GM12878 (cell line): ENCODE measurements around the gene CALHM1. TPM values are rescaled to one million over a fixed set of nuclear protein-coding genes. Genes with fewer than 3 reads are reported as not detected.

ENCODE experiments used
- ATAC-seq: fragments of 200-7000 bp; cut with Tn5 transposase; 3 replicates; pipeline ENCODE4 v1.9.1; 2020; ENCODE audit warnings: mild to moderate bottlenecking, moderate library complexity
- BruUV-seq: library from RNA; stranded (reverse); fragments of 400-500 nt; replicated peaks from 2 replicates; lab custom pipeline; 2021; lab: Mats Ljungman, UMichigan
- CTCF ChIA-PET: fragments of 300-600 bp; sonication (Branson Sonifier 250); formaldehyde crosslinking; extraction: SDS; loops from one replicate; lab custom pipeline; 2021; ENCODE audit warnings: inconsistent platforms; lab: Yijun Ruan, JAX
- POLR2A ChIA-PET: fragments of 350-600 bp; formaldehyde crosslinking; extraction: SDS; loops from one replicate; lab custom pipeline; 2021; ENCODE audit warnings: inconsistent platforms; lab: Charles Lee
- RAD21 ChIA-PET: fragments of 300-600 bp; sonication (Branson Sonifier 250); formaldehyde crosslinking; loops from one replicate; lab custom pipeline; 2023; ENCODE audit warnings: antibody characterized with exemption; ENCODE audit not compliant: unreplicated experiment; lab: Charles Lee
- SMC1A ChIA-PET: fragments of 300-600 bp; sonication (Branson Sonifier 250); formaldehyde crosslinking; loops from one replicate; lab custom pipeline; 2023; ENCODE audit not compliant: unreplicated experiment, uncharacterized antibody; lab: Charles Lee
- DNase-seq: peaks from one replicate; pipeline ENCODE4 v3.0.0-alpha.2; 2011; ENCODE audit warnings: low read depth, low spot score
- FAIRE-seq: peaks from 3 replicates; lab custom pipeline; 2011; peaks lifted over from hg19 to GRCh38; lab: Jason Lieb, UNC
- H2AFZ ChIP-seq: 2 replicates; pipeline ENCODE4 v1.6.0; 2011; ENCODE audit warnings: low read depth, low read length, control low read depth; ENCODE audit not compliant: control insufficient read depth
- H3K27ac ChIP-seq: 2 replicates; pipeline ENCODE4 v1.5.1; 2011; ENCODE audit warnings: control low read depth; ENCODE audit not compliant: control insufficient read depth, insufficient read depth
- H3K27me3 ChIP-seq, 2 experiments: replicated peaks in 1 of 2; 2 replicates each; pipeline versions ENCODE4 v1.6.0 to v1.6.1; 2011; ENCODE audit warnings: low read length in 1 of 2; ENCODE audit not compliant: control insufficient read depth in 2 of 2, insufficient read depth in 2 of 2
- H3K36me3 ChIP-seq, 2 experiments: 2 replicates each; pipeline ENCODE4 v1.5.1; 2011; ENCODE audit warnings: low read length in 1 of 2; ENCODE audit not compliant: control insufficient read depth in 2 of 2, insufficient read depth in 2 of 2
- H3K4me1 ChIP-seq: 2 replicates; pipeline ENCODE4 v1.6.1; 2011; ENCODE audit warnings: mild to moderate bottlenecking, low read length, moderate library complexity, mixed read lengths; ENCODE audit not compliant: control insufficient read depth, insufficient read depth
- H3K4me2 ChIP-seq: 2 replicates; pipeline ENCODE4 v1.6.0; 2011; ENCODE audit warnings: control low read depth; ENCODE audit not compliant: control insufficient read depth, insufficient read depth
- H3K4me3 ChIP-seq: fragments of 200-600 bp; sonication (generic); 2 replicates; pipeline ENCODE4 v1.5.1; 2016
- H3K79me2 ChIP-seq: 2 replicates; pipeline ENCODE4 v1.6.0; 2011; ENCODE audit warnings: low read length; ENCODE audit not compliant: control insufficient read depth, insufficient read depth
- H3K9ac ChIP-seq: 2 replicates; pipeline ENCODE4 v1.8.0; 2011; ENCODE audit warnings: low read length, control low read depth, mixed read lengths; ENCODE audit not compliant: control insufficient read depth, insufficient read depth
- H3K9me3 ChIP-seq: replicated peaks from 3 replicates; pipeline ENCODE4 v1.5.1; 2011; ENCODE audit warnings: mild to moderate bottlenecking, low read length; ENCODE audit not compliant: control insufficient read depth, insufficient read depth
- H4K20me1 ChIP-seq: 2 replicates; pipeline ENCODE4 v1.6.0; 2011; ENCODE audit not compliant: control insufficient read depth, insufficient read depth
- BRCA1 ChIP-seq: IDR thresholded peaks from 2 replicates; pipeline ENCODE4 v1.6.1; 2011; ENCODE audit warnings: low read depth, low read length, improper control_type of control experiment
- CBX5 ChIP-seq: sonication (generic); IDR thresholded peaks from 2 replicates; pipeline ENCODE4 v1.6.1; 2016; ENCODE audit warnings: low read depth, moderate library complexity, mild to moderate bottlenecking, inconsistent platforms
- EP300 ChIP-seq, 2 experiments: fragments of 150-350 bp in 1 of 2; IDR thresholded peaks; 2 replicates each; pipeline ENCODE4 v1.6.1; 2011 to 2012; ENCODE audit warnings: low read depth in 2 of 2, low read length in 2 of 2, borderline replicate concordance in 1 of 2, improper control_type of control experiment in 1 of 2, inconsistent platforms in 1 of 2; ENCODE audit not compliant: control insufficient read depth in 1 of 2
- GABPA ChIP-seq: IDR thresholded peaks from 2 replicates; pipeline ENCODE4 v1.6.1; 2014; ENCODE audit warnings: antibody characterized with exemption, low read depth, mild to moderate bottlenecking, inconsistent platforms
- IKZF2 ChIP-seq, 2 experiments: fragments of 450-650 bp; IDR thresholded peaks; 2 replicates each; pipeline ENCODE4 v1.6.1; 2017; ENCODE audit warnings: mild to moderate bottlenecking in 2 of 2, moderate library complexity in 2 of 2
- KAT2A ChIP-seq: conservative IDR thresholded peaks from 2 replicates; pipeline ENCODE4 v1.6.1; 2011; ENCODE audit warnings: low read depth, low read length; ENCODE audit not compliant: control insufficient read depth
- KLF5 ChIP-seq: fragments of 450-650 bp; IDR thresholded peaks from 2 replicates; pipeline ENCODE4 v1.6.1; 2014; ENCODE audit warnings: mild to moderate bottlenecking; ENCODE audit not compliant: partially characterized antibody
- NFIC ChIP-seq: IDR thresholded peaks from 2 replicates; pipeline ENCODE4 v1.6.1; 2012; ENCODE audit warnings: low read depth, mild to moderate bottlenecking, inconsistent platforms, low read length, moderate library complexity
- PAX5 ChIP-seq: IDR thresholded peaks from 2 replicates; pipeline ENCODE4 v1.6.1; 2011; ENCODE audit warnings: low read depth, low read length, borderline replicate concordance
- PML ChIP-seq: IDR thresholded peaks from 2 replicates; pipeline ENCODE4 v1.6.1; 2012; ENCODE audit warnings: low read length, inconsistent platforms
- RUNX3 ChIP-seq: IDR thresholded peaks from 2 replicates; pipeline ENCODE4 v1.6.1; 2012; ENCODE audit warnings: low read length, inconsistent platforms
- TAF1 ChIP-seq: IDR thresholded peaks from 2 replicates; pipeline ENCODE4 v1.6.1; 2011; ENCODE audit warnings: mild to moderate bottlenecking, low read depth, low read length, borderline replicate concordance
- ZBTB33 ChIP-seq: fragments of 450-650 bp; IDR thresholded peaks from 2 replicates; pipeline ENCODE4 v1.6.1; 2017; ENCODE audit warnings: mild to moderate bottlenecking
- WGBS: methylation state at CpG from one replicate; pipeline ENCODE4 v1.1.6; 2016; ENCODE audit warnings: low lambda C conversion rate; ENCODE audit not compliant: insufficient replicate concordance, insufficient coverage; ENCODE audit errors: missing lambda C conversion rate; 5-methylcytosine and 5-hydroxymethylcytosine counted together
- in situ Hi-C: fragments of 300-500 bp; cut with MboI; formaldehyde crosslinking; loops from 9 replicates; pipeline ENCODE4 v1.14.3; 2018; ENCODE audit warnings: mixed read lengths
- intact Hi-C: fragments of 100-400 bp; cut with micrococcal nuclease; formaldehyde crosslinking; loops from one replicate; pipeline ENCODE4 v1.14.2; 2022; ENCODE audit not compliant: unreplicated experiment
- polyA plus RNA-seq, 11 experiments: library from polyadenylated mRNA; depleted of rRNA in 4 of 11; unstranded in 6 of 11; stranded (reverse) in 5 of 11; fragments of >200 nt; fragmentation: Nextera tagmentation in 4 of 11; fragmentation: Illumina TruSeq in 1 of 11; extraction: Ambion mirVana in 4 of 11; extraction: Trizol in 1 of 11; gene quantifications; 1 replicate in 1 of 11; 2 replicates in 10 of 11; pipeline versions ENCODE4 v1.2.1 to v1.2.3, GENCODE V29; 2011 to 2016; ENCODE audit warnings: inconsistent platforms in 2 of 11, missing spikeins in 2 of 11, low read depth in 1 of 11
- total RNA-seq, 4 experiments: library from RNA; depleted of rRNA in 3 of 4; stranded (reverse); fragments of >200 nt in 3 of 4; fragmentation: Illumina TruSeq in 1 of 4; extraction: Trizol in 1 of 4; gene quantifications; 2 replicates each; pipeline versions ENCODE4 v1.2.1 to v1.2.3, GENCODE V29; 2013 to 2021
- TF ChIP-seq, protein P1 (sequence below): IDR thresholded peaks from 2 replicates; pipeline ENCODE4 v1.6.1; 2011; ENCODE audit warnings: low read depth, mild to moderate bottlenecking, low read length, moderate library complexity, borderline replicate concordance; ENCODE audit errors: extremely low read depth

Gene CALHM1
- total and polyA plus RNA-seq, 10 of the 15 experiments (the other 5 are each of a cell fraction or from before 2014, with no cell fraction given), result 0.05 to 1.7 (median 0.17) TPM

GRCh38 chr10:103440416-103440815 is 18.3 kb downstream of the CALHM1 start (continued):
- TF ChIP-seq, protein P1, sequence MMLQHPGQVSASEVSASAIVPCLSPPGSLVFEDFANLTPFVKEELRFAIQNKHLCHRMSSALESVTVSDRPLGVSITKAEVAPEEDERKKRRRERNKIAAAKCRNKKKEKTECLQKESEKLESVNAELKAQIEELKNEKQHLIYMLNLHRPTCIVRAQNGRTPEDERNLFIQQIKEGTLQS, result no peak
- no peak for TF ChIP-seq BRCA1

DNA sequence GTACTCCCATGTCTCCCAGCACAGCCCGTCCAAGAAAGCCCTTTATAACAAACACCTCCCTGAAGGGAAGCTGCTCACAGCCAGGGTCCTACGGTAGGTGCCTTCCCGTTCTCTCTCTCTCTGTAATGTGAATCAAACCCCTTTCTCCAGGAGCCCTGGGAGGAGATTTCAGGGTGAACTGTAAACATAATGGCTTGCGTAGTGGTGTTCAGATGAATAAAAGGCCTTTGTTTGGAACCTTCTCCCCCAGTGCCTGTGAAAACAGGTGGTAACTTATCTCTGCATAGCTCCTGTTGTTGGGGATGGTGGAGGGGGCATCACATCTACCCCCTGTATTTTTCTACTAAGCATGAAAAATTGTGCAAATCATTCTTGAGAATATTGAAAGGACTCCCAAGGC is 18.9 kb downstream of the CALHM1 start:
- H3K4me2 ChIP-seq, result no peak overlapping the region
- H3K79me2 ChIP-seq, result no peaks in the 10 kb centered on the region
- 100% methylated on average over 4 of the region's 4 CpGs for WGBS
- ChIA-PET CTCF (interaction anchor here (17.8 kb wide), 1 partner anchor 38 kb away, joined by 163 read pairs; the partner anchor contains the start of gene CALHM3), SMC1A (interaction anchor here (1.8 kb wide), 1 partner anchor 46 kb away, joined by 5 read pairs; no protein-coding TSS in a partner anchor), RAD21 (interaction anchor here (0.6 kb wide), 1 partner anchor 44 kb away, joined by 4 read pairs; no protein-coding TSS in a partner anchor), POLR2A (no interaction called here)
- H3K27me3 ChIP-seq, result no peaks in the 10 kb centered on the region
- no peaks in the 10 kb centered on the region for H3K4me1 ChIP-seq
- H3K4me3 ChIP-seq, result no peak overlapping the region
- no peak for TF ChIP-seq PML
- no peak for TF ChIP-seq KLF5
- no peak for TF ChIP-seq CBX5
- TF ChIP-seq EP300 (IDR thresholded peaks at IDR 0.05; ENCODE audit: borderline replicate concordance in 1 of 2, control insufficient read depth in 1 of 2, low read depth in 2 of 2, low read length in 2 of 2), result no peak
- no peak for TF ChIP-seq IKZF2 (IDR thresholded peaks at IDR 0.05)
- no peak for TF ChIP-seq KAT2A
- no peak for TF ChIP-seq NFIC
- TF ChIP-seq GABPA, result no peak
- TF ChIP-seq TAF1, result no peak
- no peak for TF ChIP-seq PAX5
- no peak for TF ChIP-seq ZBTB33
- no peak for TF ChIP-seq RUNX3
- H2AFZ ChIP-seq, result no peak overlapping the region
- DNase-seq (no peak), FAIRE-seq (no peak), ATAC-seq (no peak)
- no peak overlapping the region for H3K27ac ChIP-seq
- no peaks in the 10 kb centered on the region for H3K9me3 ChIP-seq
- intact Hi-C loops, result no loop called here
- in situ Hi-C loops, result no loop called here
- no peaks in the 10 kb centered on the region for H4K20me1 ChIP-seq
- no peak overlapping the region for H3K9ac ChIP-seq
- BruUV-seq, result no TSS peak
- peaks cover 37 to 49% of the 10 kb centered on the region in 2 experiments for H3K36me3 ChIP-seq
